ENCODE data around the gene HACD3. TPM values are rescaled to one million over a fixed set of nuclear protein-coding genes. Genes with fewer than 3 reads are reported as not detected.

Gene HACD3
- polyA plus RNA-seq, 1 of the 3 experiments (the other 2 are of a cell fraction), result 45.7 TPM

DNA sequence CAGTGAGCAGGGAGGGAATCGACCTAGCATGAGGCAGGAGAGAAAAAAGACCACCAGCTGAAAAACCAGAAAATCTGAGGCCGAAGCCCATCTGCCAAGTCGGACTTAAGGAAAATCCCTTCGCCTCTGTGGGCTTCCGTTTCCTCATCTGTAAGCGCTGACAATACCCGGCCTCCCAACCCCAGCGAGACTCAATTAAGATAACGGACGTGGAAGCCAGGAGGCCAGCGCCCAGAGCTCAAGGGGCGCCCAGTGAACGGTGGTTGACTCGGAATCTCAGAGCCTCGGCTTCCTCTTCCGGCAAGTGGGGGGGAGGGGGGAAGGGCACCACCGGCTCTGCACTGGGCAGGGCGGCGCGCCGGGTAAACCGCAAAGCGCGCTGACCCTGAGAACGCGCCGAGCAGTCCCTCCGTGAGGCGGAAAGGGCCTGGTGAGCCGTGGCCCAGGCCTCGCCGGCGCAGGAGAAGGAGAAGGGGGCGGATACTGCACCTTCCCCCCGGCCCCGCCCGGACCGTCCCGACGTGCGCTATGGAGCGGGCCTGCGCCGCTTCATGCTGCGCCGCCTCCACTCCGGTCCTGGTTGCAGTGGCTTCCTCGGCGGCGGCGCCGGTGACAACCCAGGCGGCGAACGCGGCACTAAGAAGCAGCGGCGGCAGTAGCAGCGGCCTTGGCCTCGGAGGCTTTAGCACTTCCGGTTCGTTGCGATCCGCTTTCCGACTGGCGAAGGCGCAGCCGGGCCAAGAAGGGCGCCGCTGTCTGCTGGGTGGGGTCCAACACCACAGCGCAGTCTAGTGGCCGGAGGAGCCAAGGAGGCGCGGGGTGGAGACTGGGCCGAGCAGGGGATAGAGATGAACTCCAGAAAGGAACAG is 13.0 kb upstream of the HACD3 start, which contains the start of gene DPP8:
Gene DPP8 (minus strand): TSS at position 693 of the 869 bp plus-strand sequence. CDS start 5,136 bp downstream, outside the sequence.
- H4K20me1 ChIP-seq (ENCODE audit: insufficient read depth), result peaks cover 22% of the 10 kb centered on the region
- H3K9me3 ChIP-seq, result no peaks in the 10 kb centered on the region
- peak within 1 kb of the TSS; percentile 90 for H3K9ac ChIP-seq
- peaks cover 18 to 20% of the 10 kb centered on the region in 2 experiments for H3K36me3 ChIP-seq (replicated peaks in 1 of 2; ENCODE audit: control insufficient read depth in 1 of 2, insufficient read depth in 2 of 2, low read length in 1 of 2)
- DNase-seq, result peak; percentile 93
- H3K9me2 ChIP-seq, result no peaks in the 10 kb centered on the region
- ChIA-PET CTCF (interaction anchor here (0.6 to 1.5 kb wide), 9 partner anchors 9 to 388 kb away, joined by 3 to 8 read pairs (median 3); no protein-coding TSS in a partner anchor), POLR2A (interaction anchor here (0.6 to 1.6 kb wide), 5 partner anchors 8 to 137 kb away, joined by 3 to 15 read pairs (median 3); partner anchors contain the start of genes HACD3 and INTS14)
- 2% methylated on average over 39 of the region's 75 CpGs for WGBS (ENCODE audit: low lambda C conversion rate)
- H3K4me3 ChIP-seq (ENCODE audit: low read depth in 2 of 2, low read length in 1 of 2), result peak within 1 kb of the TSS; percentile 96 to 99
- H2AFZ ChIP-seq (ENCODE audit: low read depth), result peak within 1 kb of the TSS; percentile 97
- H3F3A ChIP-seq (replicated peaks; ENCODE audit: insufficient read depth), result peaks cover 8% of the 10 kb centered on the region
- H3K4me2 ChIP-seq, result peak within 1 kb of the TSS; percentile 90
- H3K27me3 ChIP-seq (ENCODE audit: insufficient read depth), result no peaks in the 10 kb centered on the region
- peaks cover 9 to 12% of the 10 kb centered on the region in 2 experiments; a peak in 3 of 4 replicates for H3K4me1 ChIP-seq (ENCODE audit: control insufficient read depth in 1 of 2, insufficient read depth in 2 of 2, low read depth in 1 of 2, low read length in 1 of 2)
- peak within 1 kb of the TSS; percentile 86 to 97 for H3K27ac ChIP-seq (ENCODE audit: low read depth in 2 of 2, low read length in 1 of 2)
- peaks cover 52% of the 10 kb centered on the region for H3K79me2 ChIP-seq (ENCODE audit: insufficient read depth)
- TF ChIP-seq FOSL2 (IDR thresholded peaks at IDR 0.05; ENCODE audit: borderline replicate concordance, low read depth), result no peak
- no peak for TF ChIP-seq EP300 (IDR thresholded peaks at IDR 0.05; ENCODE audit: borderline replicate concordance in 1 of 2, low read depth in 1 of 2, low read length in 1 of 2)
- TF ChIP-seq, protein P1, sequence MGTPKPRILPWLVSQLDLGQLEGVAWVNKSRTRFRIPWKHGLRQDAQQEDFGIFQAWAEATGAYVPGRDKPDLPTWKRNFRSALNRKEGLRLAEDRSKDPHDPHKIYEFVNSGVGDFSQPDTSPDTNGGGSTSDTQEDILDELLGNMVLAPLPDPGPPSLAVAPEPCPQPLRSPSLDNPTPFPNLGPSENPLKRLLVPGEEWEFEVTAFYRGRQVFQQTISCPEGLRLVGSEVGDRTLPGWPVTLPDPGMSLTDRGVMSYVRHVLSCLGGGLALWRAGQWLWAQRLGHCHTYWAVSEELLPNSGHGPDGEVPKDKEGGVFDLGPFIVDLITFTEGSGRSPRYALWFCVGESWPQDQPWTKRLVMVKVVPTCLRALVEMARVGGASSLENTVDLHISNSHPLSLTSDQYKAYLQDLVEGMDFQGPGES (IDR thresholded peaks at IDR 0.05; ENCODE audit: low read depth, low read length), result no peak
- peak; percentile 88 for TF ChIP-seq ELF1 (IDR thresholded peaks at IDR 0.05)
- no peak for TF ChIP-seq EZH2phosphoT487 (IDR thresholded peaks at IDR 0.05; ENCODE audit: borderline replicate concordance, low read depth)
- peak; percentile 59; the same call in 1 of the 2 replicates for TF ChIP-seq FOXJ3 (CRISPR knock-in tag; IDR thresholded peaks at IDR 0.05)
- TF ChIP-seq, protein P2, sequence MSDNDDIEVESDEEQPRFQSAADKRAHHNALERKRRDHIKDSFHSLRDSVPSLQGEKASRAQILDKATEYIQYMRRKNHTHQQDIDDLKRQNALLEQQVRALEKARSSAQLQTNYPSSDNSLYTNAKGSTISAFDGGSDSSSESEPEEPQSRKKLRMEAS (IDR thresholded peaks at IDR 0.05; ENCODE audit: low read depth), result peak; percentile 71; the same call in 1 of the 2 replicates
- TF ChIP-seq, protein P3, sequence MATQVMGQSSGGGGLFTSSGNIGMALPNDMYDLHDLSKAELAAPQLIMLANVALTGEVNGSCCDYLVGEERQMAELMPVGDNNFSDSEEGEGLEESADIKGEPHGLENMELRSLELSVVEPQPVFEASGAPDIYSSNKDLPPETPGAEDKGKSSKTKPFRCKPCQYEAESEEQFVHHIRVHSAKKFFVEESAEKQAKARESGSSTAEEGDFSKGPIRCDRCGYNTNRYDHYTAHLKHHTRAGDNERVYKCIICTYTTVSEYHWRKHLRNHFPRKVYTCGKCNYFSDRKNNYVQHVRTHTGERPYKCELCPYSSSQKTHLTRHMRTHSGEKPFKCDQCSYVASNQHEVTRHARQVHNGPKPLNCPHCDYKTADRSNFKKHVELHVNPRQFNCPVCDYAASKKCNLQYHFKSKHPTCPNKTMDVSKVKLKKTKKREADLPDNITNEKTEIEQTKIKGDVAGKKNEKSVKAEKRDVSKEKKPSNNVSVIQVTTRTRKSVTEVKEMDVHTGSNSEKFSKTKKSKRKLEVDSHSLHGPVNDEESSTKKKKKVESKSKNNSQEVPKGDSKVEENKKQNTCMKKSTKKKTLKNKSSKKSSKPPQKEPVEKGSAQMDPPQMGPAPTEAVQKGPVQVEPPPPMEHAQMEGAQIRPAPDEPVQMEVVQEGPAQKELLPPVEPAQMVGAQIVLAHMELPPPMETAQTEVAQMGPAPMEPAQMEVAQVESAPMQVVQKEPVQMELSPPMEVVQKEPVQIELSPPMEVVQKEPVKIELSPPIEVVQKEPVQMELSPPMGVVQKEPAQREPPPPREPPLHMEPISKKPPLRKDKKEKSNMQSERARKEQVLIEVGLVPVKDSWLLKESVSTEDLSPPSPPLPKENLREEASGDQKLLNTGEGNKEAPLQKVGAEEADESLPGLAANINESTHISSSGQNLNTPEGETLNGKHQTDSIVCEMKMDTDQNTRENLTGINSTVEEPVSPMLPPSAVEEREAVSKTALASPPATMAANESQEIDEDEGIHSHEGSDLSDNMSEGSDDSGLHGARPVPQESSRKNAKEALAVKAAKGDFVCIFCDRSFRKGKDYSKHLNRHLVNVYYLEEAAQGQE (IDR thresholded peaks at IDR 0.05; ENCODE audit: low read depth, low read length), result peak; percentile 74
- TF ChIP-seq GATA2 (CRISPR knock-in tag; IDR thresholded peaks at IDR 0.05), result no peak; the same call in 1 of the 2 replicates
- TF ChIP-seq GABPA (IDR thresholded peaks at IDR 0.05; ENCODE audit: low read depth), result peak; percentile 89
- peak; percentile 40; the same call in 1 of the 2 replicates for TF ChIP-seq NFIC (IDR thresholded peaks at IDR 0.05; ENCODE audit: borderline replicate concordance)
- TF ChIP-seq MEF2A (IDR thresholded peaks at IDR 0.05; ENCODE audit: borderline replicate concordance, low read depth), result no peak
- no peak for TF ChIP-seq JUND (IDR thresholded peaks at IDR 0.05)
- peak; percentile 90 for TF ChIP-seq TAF1 (IDR thresholded peaks at IDR 0.05; ENCODE audit: borderline replicate concordance, low read depth, low read length)
- peak; percentile 17; the same call in 1 of the 2 replicates for TF ChIP-seq TCF12 (IDR thresholded peaks at IDR 0.05)
- peak; percentile 83 for TF ChIP-seq MXI1 (IDR thresholded peaks at IDR 0.05; ENCODE audit: low read depth, low read length)
- peak; percentile 85 for TF ChIP-seq POLR2AphosphoS5 (IDR thresholded peaks at IDR 0.05; ENCODE audit: low read depth, low read length)
- TF ChIP-seq, protein P4, sequence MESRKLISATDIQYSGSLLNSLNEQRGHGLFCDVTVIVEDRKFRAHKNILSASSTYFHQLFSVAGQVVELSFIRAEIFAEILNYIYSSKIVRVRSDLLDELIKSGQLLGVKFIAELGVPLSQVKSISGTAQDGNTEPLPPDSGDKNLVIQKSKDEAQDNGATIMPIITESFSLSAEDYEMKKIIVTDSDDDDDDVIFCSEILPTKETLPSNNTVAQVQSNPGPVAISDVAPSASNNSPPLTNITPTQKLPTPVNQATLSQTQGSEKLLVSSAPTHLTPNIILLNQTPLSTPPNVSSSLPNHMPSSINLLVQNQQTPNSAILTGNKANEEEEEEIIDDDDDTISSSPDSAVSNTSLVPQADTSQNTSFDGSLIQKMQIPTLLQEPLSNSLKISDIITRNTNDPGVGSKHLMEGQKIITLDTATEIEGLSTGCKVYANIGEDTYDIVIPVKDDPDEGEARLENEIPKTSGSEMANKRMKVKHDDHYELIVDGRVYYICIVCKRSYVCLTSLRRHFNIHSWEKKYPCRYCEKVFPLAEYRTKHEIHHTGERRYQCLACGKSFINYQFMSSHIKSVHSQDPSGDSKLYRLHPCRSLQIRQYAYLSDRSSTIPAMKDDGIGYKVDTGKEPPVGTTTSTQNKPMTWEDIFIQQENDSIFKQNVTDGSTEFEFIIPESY (IDR thresholded peaks at IDR 0.05; ENCODE audit: borderline replicate concordance, low read depth), result no peak
- TF ChIP-seq, protein P5, sequence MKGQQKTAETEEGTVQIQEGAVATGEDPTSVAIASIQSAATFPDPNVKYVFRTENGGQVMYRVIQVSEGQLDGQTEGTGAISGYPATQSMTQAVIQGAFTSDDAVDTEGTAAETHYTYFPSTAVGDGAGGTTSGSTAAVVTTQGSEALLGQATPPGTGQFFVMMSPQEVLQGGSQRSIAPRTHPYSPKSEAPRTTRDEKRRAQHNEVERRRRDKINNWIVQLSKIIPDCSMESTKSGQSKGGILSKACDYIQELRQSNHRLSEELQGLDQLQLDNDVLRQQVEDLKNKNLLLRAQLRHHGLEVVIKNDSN (IDR thresholded peaks at IDR 0.05; ENCODE audit: borderline replicate concordance, low read depth), result no peak
- peak; percentile 51 for TF ChIP-seq SMC3 (IDR thresholded peaks at IDR 0.05; ENCODE audit: low read depth, low read length)
- 0 out of 2 replicates have a peak, but pooled peaks have one; percentile 32 for TF ChIP-seq TEAD4 (IDR thresholded peaks at IDR 0.05; ENCODE audit: borderline replicate concordance, insufficient read depth)
- peak; percentile 36 for TF ChIP-seq RAD21 (IDR thresholded peaks at IDR 0.05; ENCODE audit: low read length)
- TF ChIP-seq CHD2 (IDR thresholded peaks at IDR 0.05; ENCODE audit: low read length, partially characterized antibody), result peak; percentile 81
- TF ChIP-seq SIN3A (IDR thresholded peaks at IDR 0.05; ENCODE audit: borderline replicate concordance, low read depth, low read length), result peak; percentile 72; the same call in 1 of the 2 replicates

Data from SK-N-SH (cell line).